Loucy (cell line): ENCODE data around the gene GPR137.

Experiments used
- H2AFZ ChIP-seq: fragments of 200-600 bp; sonication (generic); 2 replicates; pipeline ENCODE4 v1.6.0; 2016; ENCODE audit warnings: antibody characterized with exemption, mild to moderate bottlenecking, low read length, moderate library complexity
- H3F3A ChIP-seq: fragments of 200-600 bp; 2 replicates; pipeline ENCODE4 v1.6.0; 2016; ENCODE audit warnings: antibody characterized with exemption, low read depth, mild to moderate bottlenecking
- H3K27me3 ChIP-seq: fragments of 200-600 bp; sonication (generic); 2 replicates; pipeline ENCODE4 v1.6.1; 2014; ENCODE audit warnings: low read length, mild to moderate bottlenecking; ENCODE audit not compliant: insufficient read depth, poor library complexity, severe bottlenecking
- H3K36me3 ChIP-seq: fragments of 200-600 bp; sonication (generic); 2 replicates; pipeline ENCODE4 v1.6.1; 2016; ENCODE audit warnings: low read length; ENCODE audit not compliant: insufficient read depth
- H3K4me1 ChIP-seq: fragments of 200-600 bp; sonication (generic); 2 replicates; pipeline ENCODE4 v1.5.1; 2014; ENCODE audit warnings: low read length, mild to moderate bottlenecking; ENCODE audit not compliant: insufficient read depth, poor library complexity, severe bottlenecking
- H3K4me2 ChIP-seq: fragments of 200-600 bp; sonication (generic); 2 replicates; pipeline ENCODE4 v1.6.0; 2014; ENCODE audit warnings: antibody characterized with exemption, low read length, low read depth, mild to moderate bottlenecking; ENCODE audit not compliant: poor library complexity, severe bottlenecking
- H3K4me3 ChIP-seq: fragments of 200-600 bp; sonication (generic); 2 replicates; pipeline ENCODE4 v1.5.1; 2014; ENCODE audit warnings: low read length, mild to moderate bottlenecking, mixed read lengths; ENCODE audit not compliant: poor library complexity, severe bottlenecking
- H3K79me2 ChIP-seq: fragments of 200-600 bp; sonication (generic); 2 replicates; pipeline ENCODE4 v1.6.1; 2014; ENCODE audit warnings: low read length; ENCODE audit not compliant: insufficient read depth
- H3K9ac ChIP-seq: fragments of 200-600 bp; sonication (generic); 2 replicates; pipeline ENCODE4 v1.6.0; 2014; ENCODE audit warnings: mild to moderate bottlenecking, low read depth, low read length, moderate library complexity; ENCODE audit not compliant: poor library complexity, severe bottlenecking
- H3K9me2 ChIP-seq: fragments of 200-600 bp; sonication (generic); replicated peaks from 2 replicates; pipeline ENCODE4 v1.6.1; 2016; ENCODE audit warnings: low read depth, low read length, mixed read lengths
- H3K9me3 ChIP-seq: fragments of 200-600 bp; sonication (generic); 2 replicates; pipeline ENCODE4 v1.6.1; 2014; ENCODE audit warnings: mild to moderate bottlenecking, antibody characterized with exemption, low read length, low read depth; ENCODE audit not compliant: insufficient read depth
- H4K20me1 ChIP-seq: fragments of 200-600 bp; sonication (generic); 2 replicates; pipeline ENCODE4 v1.6.0; 2014; ENCODE audit warnings: antibody characterized with exemption, low read length, mild to moderate bottlenecking; ENCODE audit not compliant: insufficient read depth, poor library complexity, severe bottlenecking
- EZH2phosphoT487 ChIP-seq: fragments of 200-600 bp; IDR thresholded peaks from 2 replicates; pipeline ENCODE4 v1.6.1; 2018; ENCODE audit warnings: antibody characterized with exemption, mild to moderate bottlenecking, moderate library complexity, borderline replicate concordance
- TF ChIP-seq, protein P1 (sequence below): fragments of 200-600 bp; sonication (generic); conservative IDR thresholded peaks from 2 replicates; pipeline ENCODE4 v1.5.1; 2014; ENCODE audit warnings: mild to moderate bottlenecking, antibody characterized with exemption, low read length

Gene GPR137

DNA sequence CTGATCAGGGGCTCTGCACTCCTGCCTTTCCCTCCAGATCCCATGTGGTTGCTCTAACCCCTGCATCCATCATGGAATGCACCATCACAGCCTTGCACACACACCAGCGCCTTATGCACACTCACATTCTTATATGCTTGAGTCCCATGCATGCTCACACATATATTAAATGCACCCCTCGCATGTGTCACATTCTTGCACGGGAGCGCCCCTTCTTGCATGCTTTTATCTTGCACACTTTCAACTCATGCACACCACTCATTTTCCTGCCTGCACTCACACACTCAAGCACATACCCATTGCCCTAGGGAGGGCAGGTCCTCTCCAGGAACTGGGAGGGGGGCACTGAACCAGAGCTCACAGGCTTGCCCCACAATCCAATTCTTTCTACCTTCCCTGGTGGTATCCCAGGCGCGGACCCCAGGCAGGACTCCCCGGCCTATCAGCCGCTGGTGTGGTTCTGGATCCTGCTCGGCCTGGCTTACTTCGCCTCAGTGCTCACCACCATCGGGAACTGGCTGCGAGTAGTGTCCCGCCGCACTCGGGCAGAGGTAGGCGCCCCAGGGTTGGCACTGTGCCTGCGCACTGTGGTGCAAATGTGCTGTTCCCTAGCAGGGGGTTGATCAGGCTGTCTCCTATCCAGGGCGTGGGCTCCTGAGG lies 12.2 kb downstream of the GPR137 start:
- Histone ChIP-seq H3K9ac (no peak overlapping the region), H3K4me1 (peaks cover 6% of the 10 kb centered on the region), H3K79me2 (no peaks in the 10 kb centered on the region), H2AFZ (no peak overlapping the region), H3K27me3 (peaks cover 5% of the 10 kb centered on the region), H3K36me3 (no peaks in the 10 kb centered on the region), H4K20me1 (no peaks in the 10 kb centered on the region), H3K9me2 (no peaks in the 10 kb centered on the region), H3F3A (no peaks in the 10 kb centered on the region), H3K4me3 (no peak overlapping the region), H3K4me2 (no peak overlapping the region), H3K9me3 (no peaks in the 10 kb centered on the region)
- no peak for TF ChIP-seq EZH2phosphoT487
- TF ChIP-seq, protein P1, sequence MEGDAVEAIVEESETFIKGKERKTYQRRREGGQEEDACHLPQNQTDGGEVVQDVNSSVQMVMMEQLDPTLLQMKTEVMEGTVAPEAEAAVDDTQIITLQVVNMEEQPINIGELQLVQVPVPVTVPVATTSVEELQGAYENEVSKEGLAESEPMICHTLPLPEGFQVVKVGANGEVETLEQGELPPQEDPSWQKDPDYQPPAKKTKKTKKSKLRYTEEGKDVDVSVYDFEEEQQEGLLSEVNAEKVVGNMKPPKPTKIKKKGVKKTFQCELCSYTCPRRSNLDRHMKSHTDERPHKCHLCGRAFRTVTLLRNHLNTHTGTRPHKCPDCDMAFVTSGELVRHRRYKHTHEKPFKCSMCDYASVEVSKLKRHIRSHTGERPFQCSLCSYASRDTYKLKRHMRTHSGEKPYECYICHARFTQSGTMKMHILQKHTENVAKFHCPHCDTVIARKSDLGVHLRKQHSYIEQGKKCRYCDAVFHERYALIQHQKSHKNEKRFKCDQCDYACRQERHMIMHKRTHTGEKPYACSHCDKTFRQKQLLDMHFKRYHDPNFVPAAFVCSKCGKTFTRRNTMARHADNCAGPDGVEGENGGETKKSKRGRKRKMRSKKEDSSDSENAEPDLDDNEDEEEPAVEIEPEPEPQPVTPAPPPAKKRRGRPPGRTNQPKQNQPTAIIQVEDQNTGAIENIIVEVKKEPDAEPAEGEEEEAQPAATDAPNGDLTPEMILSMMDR = no peak

DNA sequence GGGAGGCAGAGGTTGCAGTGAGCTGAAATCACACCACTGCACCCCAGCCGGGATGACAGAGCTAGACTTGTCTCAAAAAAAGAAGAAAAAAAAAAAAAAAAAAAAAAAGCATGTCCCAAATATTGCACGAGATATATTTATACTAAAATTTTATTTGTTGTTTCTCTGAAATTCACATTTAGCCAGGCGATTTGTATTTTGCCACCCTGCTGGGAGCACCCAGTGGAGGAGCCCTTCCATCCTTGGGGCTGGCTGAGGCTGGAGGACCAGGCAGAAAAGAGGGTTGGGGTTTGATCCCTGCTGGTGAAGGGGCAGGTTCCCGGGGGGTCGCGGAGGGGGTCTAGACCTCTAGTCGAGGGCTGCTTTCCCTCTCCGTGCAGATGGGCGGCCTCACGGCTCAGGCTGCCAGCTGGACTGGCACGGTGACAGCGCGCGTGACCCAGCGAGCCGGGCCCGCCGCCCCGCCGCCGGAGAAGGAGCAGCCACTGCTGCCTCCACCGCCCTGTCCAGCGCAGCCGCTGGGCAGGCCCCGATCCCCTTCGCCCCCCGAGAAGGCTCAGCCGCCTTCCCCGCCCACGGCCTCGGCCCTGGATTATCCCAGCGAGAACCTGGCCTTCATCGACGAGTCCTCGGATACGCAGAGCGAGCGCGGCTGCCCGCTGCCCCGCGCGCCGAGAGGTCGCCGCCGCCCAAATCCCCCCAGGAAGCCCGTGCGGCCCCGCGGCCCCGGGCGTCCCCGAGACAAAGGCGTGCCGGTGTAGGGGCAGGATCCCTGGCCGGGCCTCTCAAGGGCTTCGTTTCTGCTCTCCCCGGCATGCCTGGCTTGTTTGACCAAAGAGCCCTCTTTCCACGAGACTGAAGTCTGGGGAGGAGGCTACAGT lies 13.6 kb downstream of the GPR137 start:
- no peaks in the 10 kb centered on the region for H3K36me3 ChIP-seq
- H3K79me2 ChIP-seq = no peaks in the 10 kb centered on the region
- H3K4me2 ChIP-seq = no peak overlapping the region
- H3K27me3 ChIP-seq = peaks cover 5% of the 10 kb centered on the region
- H3K9me3 ChIP-seq = no peaks in the 10 kb centered on the region
- H3K9me2 ChIP-seq = no peaks in the 10 kb centered on the region
- H3K4me3 ChIP-seq = no peak overlapping the region
- no peaks in the 10 kb centered on the region for H4K20me1 ChIP-seq
- H3K9ac ChIP-seq = no peak overlapping the region
- H2AFZ ChIP-seq = no peak overlapping the region
- TF ChIP-seq EZH2phosphoT487 = no peak
- TF ChIP-seq, protein P1 = no peak
- peaks cover 12% of the 10 kb centered on the region for H3K4me1 ChIP-seq
- no peaks in the 10 kb centered on the region for H3F3A ChIP-seq

DNA sequence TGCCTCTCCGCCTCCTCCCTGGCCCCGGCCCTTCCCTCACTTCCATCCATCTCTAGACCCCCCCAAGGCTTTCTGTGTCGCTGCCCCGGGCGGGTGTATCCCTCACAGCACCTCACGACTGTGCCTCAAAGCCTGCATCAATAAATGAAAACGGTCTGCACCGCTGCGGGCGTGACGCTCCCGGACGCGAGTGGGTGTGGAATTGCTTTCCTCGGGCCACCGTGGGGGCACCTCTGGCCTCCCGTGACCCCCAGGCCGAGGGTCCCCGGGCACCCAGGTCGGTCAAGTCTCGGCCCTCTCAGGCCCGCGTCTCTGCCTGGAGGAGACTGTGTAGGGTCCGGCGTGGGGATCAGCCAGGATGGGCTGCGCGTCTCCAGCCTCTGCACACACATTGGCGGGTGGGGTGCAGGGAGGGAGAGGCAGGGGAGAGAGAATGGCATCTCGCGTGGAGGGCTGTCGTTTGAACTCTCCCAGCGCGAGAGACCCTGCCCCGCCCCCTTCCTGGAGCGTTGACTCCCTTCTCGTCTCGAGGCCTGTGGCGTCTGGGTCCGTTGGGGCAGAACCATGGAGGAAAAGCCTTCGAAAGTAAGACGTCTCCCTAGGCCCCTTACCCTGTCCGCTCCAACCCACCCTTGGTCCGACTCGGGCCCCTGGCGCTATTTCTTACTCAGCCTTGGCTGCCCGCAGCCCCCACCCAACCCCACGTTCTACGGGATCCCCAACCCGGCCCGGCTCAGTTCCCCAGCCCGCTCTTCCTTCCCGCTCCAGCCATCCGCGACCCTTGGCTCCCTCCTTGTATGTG lies 14.4 kb downstream of the GPR137 start, which contains the start of gene CATSPERZ:
Gene CATSPERZ (plus strand): TSS at position 512 of the 802 bp plus-strand sequence. CDS start 53 bp downstream, at position 565.
- H3K36me3 ChIP-seq = no peaks in the 10 kb centered on the region
- 0 out of 2 replicates have a peak, but pooled peaks cover 3% of the 10 kb centered on the region for H3F3A ChIP-seq
- no peak for TF ChIP-seq EZH2phosphoT487
- TF ChIP-seq, protein P1 = no peak
- no peaks in the 10 kb centered on the region for H3K9me3 ChIP-seq
- H2AFZ ChIP-seq = peak within 1 kb of the TSS; percentile 58
- peaks cover 5% of the 10 kb centered on the region for H3K27me3 ChIP-seq
- peak within 1 kb of the TSS; percentile 59 for H3K4me3 ChIP-seq
- no peaks in the 10 kb centered on the region for H3K79me2 ChIP-seq
- H3K9ac ChIP-seq = no peak within 1 kb of the TSS
- no peaks in the 10 kb centered on the region for H3K9me2 ChIP-seq
- no peaks in the 10 kb centered on the region for H4K20me1 ChIP-seq
- peak within 1 kb of the TSS; percentile 68 for H3K4me2 ChIP-seq
- H3K4me1 ChIP-seq = peaks cover 12% of the 10 kb centered on the region
